ENCODE data around the gene TCL1B.

TCL1B gene

GRCh38 chr14:95703805-95704204 is 17.6 kb downstream of the TCL1B start:
- ChIA-PET CTCF (interaction anchor here (1.3 to 4.3 kb wide), 4 partner anchors 12 to 22 kb away, joined by 3 to 25 read pairs (median 10); partner anchors contain the start of genes TCL1A and TCL1B), POLR2A (no interaction called here)
- TF ChIP-seq, protein P1, sequence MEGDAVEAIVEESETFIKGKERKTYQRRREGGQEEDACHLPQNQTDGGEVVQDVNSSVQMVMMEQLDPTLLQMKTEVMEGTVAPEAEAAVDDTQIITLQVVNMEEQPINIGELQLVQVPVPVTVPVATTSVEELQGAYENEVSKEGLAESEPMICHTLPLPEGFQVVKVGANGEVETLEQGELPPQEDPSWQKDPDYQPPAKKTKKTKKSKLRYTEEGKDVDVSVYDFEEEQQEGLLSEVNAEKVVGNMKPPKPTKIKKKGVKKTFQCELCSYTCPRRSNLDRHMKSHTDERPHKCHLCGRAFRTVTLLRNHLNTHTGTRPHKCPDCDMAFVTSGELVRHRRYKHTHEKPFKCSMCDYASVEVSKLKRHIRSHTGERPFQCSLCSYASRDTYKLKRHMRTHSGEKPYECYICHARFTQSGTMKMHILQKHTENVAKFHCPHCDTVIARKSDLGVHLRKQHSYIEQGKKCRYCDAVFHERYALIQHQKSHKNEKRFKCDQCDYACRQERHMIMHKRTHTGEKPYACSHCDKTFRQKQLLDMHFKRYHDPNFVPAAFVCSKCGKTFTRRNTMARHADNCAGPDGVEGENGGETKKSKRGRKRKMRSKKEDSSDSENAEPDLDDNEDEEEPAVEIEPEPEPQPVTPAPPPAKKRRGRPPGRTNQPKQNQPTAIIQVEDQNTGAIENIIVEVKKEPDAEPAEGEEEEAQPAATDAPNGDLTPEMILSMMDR (IDR thresholded peaks at IDR 0.05; ENCODE audit: control extremely low read depth, extremely low read depth, low read depth, missing control alignments): no peak
- DNase-seq (ENCODE audit: extremely low spot score): no peak

DNA sequence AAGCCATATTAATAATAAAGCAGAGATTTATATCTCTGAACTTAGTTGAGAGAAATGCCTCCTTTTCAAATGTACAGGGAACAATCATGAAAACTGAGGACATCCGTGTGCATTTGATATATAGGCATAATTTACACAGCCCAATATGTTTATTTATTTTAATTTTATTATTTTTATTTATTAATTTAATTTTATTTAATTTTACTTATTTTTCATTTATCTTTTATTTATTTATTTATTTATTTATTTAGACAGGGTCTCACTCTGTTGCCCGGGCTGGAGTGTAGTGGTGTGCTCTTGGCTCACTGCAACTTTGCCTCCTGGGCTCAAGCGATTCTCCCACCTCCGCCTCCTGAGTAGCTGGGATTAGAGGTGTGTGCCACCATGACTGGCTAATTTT is 19.3 kb downstream of the TCL1B start:
- ChIA-PET CTCF (interaction anchor here (3.5 to 4.3 kb wide), 2 partner anchors 11 to 22 kb away, joined by 13 to 25 read pairs; partner anchors contain the start of gene TCL1A), POLR2A (interaction anchor here (1.1 kb wide), 1 partner anchor 9 kb away, joined by 3 read pairs; the partner anchor contains the start of gene TCL1A)
- no peak for DNase-seq (ENCODE audit: extremely low spot score)
- TF ChIP-seq, protein P1 (IDR thresholded peaks at IDR 0.05; ENCODE audit: control extremely low read depth, extremely low read depth, low read depth, missing control alignments): no peak

DNA sequence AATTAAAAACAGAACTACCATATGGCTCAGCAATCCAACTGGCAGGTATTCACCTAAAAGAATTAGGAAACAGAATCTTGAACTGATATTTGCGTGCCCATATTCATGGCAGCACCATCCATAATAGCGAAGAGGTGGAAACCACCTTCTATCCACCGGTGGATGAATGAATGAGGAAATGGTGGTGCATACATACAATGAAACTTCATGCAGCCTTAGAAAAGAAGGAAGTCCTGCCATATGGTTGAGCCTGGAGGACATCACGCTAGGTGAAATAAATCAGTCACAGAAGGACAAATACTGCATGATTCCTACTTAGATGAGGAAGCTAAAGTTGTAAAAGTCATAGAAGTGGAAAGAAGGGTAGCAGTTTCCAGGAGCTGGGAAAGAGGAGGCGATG is 21.1 kb downstream of the TCL1B start:
- TF ChIP-seq, protein P1 (IDR thresholded peaks at IDR 0.05; ENCODE audit: control extremely low read depth, extremely low read depth, low read depth, missing control alignments): no peak
- no peak for DNase-seq (ENCODE audit: extremely low spot score)
- POLR2A ChIA-PET: no interaction called here
- CTCF ChIA-PET: interaction anchor here (1.3 kb wide), 1 partner anchor 10 kb away, joined by 3 read pairs; no protein-coding TSS in a partner anchor

- no peak for DNase-seq (ENCODE audit: extremely low spot score)
- ChIA-PET POLR2A (no interaction called here), CTCF (interaction anchor here (0.7 to 4.5 kb wide), 4 partner anchors 8 to 148 kb away, joined by 3 to 14 read pairs (median 4); no protein-coding TSS in a partner anchor)
- TF ChIP-seq, protein P1 (IDR thresholded peaks at IDR 0.05; ENCODE audit: control extremely low read depth, extremely low read depth, low read depth, missing control alignments): no peak
Observed at GRCh38 chr14:95710106-95710505, 23.9 kb downstream of the TCL1B start.

DNA sequence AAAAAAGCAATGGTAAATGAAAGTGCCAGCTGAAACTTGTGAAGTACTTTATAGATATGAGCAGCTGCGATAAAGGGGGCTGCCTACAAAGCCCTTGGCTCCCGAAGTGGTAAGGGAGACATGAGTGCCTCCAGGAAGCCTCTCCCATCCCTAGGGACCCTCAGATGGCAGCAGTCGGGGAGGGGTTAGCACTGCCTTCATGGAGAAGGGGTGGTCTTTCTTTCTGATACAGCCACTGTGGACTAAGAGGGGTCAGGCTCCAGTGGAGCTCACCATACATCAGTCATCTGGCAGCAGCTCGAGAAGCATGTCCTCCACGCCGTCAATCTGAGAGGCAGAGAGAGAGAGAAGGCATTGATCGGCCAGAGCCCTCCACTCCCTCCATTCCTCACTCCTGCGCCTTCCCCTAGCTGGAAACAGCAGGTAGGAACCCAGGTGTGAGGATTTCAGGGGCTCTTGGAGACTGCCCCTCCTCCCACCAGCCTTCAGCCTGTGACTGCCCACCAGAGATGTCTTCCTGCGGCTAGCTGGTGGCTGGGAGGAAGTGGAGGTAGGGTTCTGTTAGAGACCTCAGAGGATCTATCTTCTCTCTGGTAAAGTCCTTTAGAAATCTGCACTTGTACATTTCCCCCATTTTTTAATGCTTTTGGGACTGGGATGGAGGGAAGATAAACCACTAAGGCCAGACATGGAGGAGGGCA is 25.4 kb downstream of the TCL1B start:
- DNase-seq (ENCODE audit: extremely low spot score): no peak
- TF ChIP-seq, protein P1 (IDR thresholded peaks at IDR 0.05; ENCODE audit: control extremely low read depth, extremely low read depth, low read depth, missing control alignments): no peak
- POLR2A ChIA-PET: interaction anchor here (1.1 kb wide), 1 partner anchor 9 kb away, joined by 3 read pairs; no protein-coding TSS in a partner anchor
- CTCF ChIA-PET: interaction anchor here (1.1 to 4.5 kb wide), 5 partner anchors 12 to 145 kb away, joined by 3 to 14 read pairs (median 4); no protein-coding TSS in a partner anchor

GRCh38 chr14:95712398-95712797 is 26.2 kb downstream of the TCL1B start:
- no peak for DNase-seq (ENCODE audit: extremely low spot score)
- ChIA-PET CTCF (interaction anchor here (1.1 to 2.4 kb wide), 2 partner anchors 16 to 62 kb away, joined by 3 to 9 read pairs; no protein-coding TSS in a partner anchor), POLR2A (interaction anchor here (1.1 kb wide), 1 partner anchor 10 kb away, joined by 3 read pairs; no protein-coding TSS in a partner anchor)
- TF ChIP-seq, protein P1 (IDR thresholded peaks at IDR 0.05; ENCODE audit: control extremely low read depth, extremely low read depth, low read depth, missing control alignments): no peak

Data from GM10248 (cell line).